ENCODE results near the gene CACNA1A.
A peak's percentile ranks its signal among the peaks of the same experiment; 100 is the strongest.
"Not testable (repeated sequence)": the region's sequence is repeated elsewhere in the genome, so short reads cannot be mapped to it uniquely, and the experiment has no call there.

Gene CACNA1A

DNA sequence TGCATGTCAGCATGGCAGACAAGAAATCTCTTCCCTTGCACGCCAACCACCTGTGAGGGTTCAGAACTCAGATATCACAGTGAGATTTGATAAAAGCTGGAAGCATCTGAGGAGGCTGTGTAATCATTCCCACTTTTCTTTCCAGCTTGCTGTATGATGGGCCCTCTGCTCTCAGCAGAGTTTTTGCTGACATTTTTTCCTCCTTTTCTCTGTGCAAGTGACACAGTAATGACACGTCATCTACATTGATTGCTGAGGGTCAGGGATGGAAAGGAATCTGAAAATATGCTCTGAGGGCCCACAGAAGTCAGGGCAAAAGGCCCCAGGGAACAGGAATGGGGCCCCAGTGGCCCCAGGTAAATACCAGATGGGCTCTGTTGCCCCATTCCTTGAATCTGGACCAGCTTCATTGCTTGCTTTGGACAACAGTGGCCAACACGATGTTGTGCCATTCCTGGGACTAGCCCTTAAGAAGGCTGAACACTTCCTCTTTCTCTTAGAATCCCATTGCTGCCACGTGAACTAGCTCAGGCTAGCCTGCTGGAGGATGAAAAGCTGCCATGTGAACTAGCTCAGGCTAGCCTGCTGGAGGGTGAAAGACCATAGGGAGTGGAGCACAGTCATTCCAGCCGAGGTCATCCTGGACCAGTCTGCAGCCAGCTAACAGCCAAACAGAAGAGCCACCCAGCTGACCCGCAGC is 68.2 kb downstream of the CACNA1A start:
- no peak for DNase-seq
- in situ Hi-C loops (cut with HindIII; ENCODE audit: low pct_ligation_motif_present, low pct_unique_long_range_greater_than_20kb, low sequenced_read_pairs), result no loop called here

DNA sequence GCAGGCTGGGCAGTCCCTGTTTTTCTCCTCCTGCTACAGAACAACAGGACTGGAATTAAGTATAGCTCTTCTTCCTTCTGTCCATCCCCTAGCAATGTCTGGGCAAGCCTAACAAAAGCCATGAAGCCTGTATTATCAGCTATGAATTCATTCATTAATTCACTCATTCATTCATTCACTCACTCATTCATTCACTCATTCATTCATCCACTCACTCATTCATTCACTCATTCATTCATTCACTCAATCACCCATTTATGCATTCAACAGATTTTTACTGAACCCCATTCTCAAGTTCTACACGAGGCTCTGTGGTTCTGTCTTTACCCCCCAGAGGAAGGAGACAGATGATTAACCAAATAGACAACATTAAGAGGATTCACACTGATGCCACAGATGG is 69.9 kb downstream of the CACNA1A start:
- no peak for DNase-seq
- in situ Hi-C loops (cut with HindIII; ENCODE audit: low pct_ligation_motif_present, low pct_unique_long_range_greater_than_20kb, low sequenced_read_pairs), result no loop called here

DNA sequence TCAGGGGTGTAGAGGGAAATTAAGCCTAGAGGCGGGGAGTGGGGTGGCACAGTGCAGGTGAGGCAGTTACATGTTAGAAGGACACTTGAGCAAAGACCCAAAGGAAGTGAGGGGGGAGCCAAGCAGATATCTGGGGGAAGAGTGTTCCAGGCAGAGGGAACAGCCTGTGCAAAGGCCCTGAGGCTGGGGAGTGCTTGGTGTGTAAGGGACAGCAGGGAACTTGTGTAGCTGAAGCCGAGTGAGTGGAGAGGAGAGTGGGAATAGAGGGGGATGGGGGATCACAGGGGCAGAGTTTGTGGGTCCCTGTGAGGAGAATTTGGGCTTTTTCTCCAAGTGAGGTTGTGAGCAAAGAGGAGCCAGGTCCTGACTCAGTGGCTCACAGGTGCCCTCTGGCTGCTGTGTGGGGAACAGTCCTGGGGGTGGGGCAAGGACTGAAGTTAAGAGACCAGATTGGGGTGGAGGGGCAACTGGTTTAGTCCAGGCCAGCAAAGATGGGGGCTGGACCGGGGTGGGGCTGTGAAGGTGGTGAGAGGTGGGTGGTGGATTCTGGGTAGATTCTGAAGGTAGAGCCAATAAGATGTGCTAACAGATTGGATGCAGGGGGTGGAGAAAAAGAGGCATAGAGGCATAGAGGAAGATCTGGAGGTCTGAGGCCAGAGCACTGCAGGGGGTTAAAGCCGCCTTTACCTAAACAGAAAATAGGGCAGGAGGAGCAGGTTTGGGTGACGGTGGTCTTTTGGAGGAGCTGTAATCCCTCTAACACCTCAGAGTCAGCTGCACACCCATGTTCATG is 75.3 kb downstream of the CACNA1A start:
- in situ Hi-C loops (cut with HindIII; ENCODE audit: low pct_ligation_motif_present, low pct_unique_long_range_greater_than_20kb, low sequenced_read_pairs), result no loop called here
- peak; percentile 51 for DNase-seq

DNA sequence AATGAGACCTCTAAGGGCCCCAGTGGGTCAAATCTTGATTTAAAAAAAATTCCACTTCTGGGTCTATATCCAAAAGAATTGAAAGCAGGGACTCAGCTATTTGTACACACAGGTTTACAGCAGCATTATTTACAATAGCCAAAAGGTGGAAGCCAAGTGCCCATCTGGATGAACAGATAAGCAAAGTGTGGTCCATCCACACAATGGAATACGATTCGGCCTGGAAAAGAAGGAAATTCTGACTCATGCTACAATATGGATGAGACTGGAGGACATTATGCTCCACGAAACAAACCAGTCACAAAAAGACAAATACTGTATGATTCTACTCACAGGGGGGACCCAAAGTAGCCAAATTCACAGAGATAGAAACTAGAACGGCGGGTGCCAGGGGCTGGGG is 76.7 kb downstream of the CACNA1A start:
- in situ Hi-C loops (cut with HindIII; ENCODE audit: low pct_ligation_motif_present, low pct_unique_long_range_greater_than_20kb, low sequenced_read_pairs), result no loop called here
- DNase-seq, result no peak

DNA sequence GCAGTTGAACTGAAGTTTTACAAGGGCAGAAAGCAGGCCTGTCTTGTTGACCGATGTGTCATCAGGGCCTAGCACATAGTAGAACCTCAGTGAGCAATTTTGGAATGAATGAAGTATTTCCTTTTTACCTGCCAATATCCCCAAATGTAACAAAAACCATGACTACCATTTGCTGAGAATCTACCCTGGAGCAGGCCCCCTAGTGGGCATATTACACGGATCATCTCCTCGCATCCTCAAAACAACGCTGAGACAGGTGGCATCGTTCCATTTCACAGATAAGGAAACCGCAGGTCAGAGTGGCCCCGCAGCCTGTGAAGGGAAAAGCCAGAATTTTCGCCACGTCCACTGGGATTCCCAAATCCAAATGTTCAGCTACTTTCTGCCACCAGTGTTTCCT is 77.9 kb downstream of the CACNA1A start:
- DNase-seq, result peak; percentile 14
- in situ Hi-C loops (cut with HindIII; ENCODE audit: low pct_ligation_motif_present, low pct_unique_long_range_greater_than_20kb, low sequenced_read_pairs), result no loop called here

DNA sequence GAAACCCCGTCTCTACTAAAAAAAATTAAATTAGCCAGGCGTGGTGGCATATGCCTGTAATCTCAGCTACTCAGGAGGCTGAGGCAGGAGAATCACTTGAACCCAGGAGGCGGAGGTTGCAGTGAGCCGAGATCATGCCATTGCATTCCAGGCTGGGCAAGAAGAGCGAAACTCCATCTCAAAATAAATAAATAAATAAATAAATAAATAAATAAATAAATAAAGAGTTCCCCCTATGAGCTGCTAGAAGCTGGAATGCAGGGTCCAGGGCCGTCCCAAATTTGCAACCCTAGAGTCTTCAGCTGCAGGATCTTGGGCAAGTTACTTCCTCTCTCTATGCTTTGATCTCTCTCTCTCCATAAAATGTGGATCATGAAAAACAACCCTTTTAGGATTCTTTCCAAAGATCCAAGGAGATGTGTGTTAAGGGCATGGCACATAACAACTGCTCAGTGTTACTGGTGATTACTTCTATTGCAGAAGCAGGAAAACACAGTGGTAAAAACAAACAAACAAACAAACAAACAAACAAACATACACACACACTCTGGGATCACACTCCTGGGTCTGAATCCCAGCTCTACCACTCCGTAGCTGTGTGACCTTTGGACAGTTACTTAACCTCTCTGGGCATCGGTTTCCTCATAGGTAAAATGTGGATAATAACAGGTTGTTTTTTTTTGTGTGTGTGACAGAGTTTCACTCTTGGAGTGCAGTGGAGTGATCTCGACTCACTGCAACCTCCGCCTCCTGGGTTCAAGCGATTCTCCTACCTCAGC is 78.8 kb downstream of the CACNA1A start:
- no peak for DNase-seq
- in situ Hi-C loops (cut with HindIII; ENCODE audit: low pct_ligation_motif_present, low pct_unique_long_range_greater_than_20kb, low sequenced_read_pairs), result no loop called here

DNA sequence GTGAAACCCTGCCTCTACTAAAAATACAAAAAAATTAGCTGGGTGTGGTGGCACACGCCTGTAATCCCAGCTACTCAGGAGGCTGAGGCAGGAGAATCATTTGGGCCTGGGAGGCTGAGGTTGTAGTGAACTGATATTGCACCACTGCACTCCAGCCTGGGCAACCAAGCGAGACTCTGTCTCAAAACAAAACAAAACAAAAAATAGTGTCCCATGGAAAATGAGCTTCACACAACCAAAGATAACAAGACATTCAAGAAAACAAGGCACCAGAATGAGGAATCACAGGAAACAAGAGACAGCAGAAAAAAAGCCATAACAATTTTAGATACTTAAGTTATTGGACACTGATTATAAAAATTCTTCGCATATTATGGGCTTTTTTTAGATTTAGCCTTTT is 80.4 kb downstream of the CACNA1A start:
- in situ Hi-C loops (cut with HindIII; ENCODE audit: low pct_ligation_motif_present, low pct_unique_long_range_greater_than_20kb, low sequenced_read_pairs); DNase-seq: not testable (repeated sequence)

DNA sequence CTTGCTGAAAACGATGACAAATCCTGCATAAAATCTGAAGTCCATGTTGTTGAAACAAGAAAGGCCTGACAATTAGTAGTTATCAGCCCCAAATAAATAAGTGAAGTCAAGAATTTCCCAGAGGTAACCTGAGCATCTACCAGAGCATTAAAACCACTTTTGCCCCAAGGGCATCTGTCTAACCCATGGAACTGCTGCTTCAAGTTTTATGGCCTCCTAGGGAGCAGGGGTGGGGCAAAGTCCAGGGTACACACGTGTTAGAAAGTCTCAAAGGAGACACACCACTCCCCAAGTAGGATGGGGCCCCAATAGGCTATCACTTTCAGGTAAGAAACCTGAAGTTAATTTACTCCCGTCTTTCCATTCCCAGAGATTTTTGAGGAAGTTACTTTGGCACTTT is 81.1 kb downstream of the CACNA1A start:
- no peak for DNase-seq
- in situ Hi-C loops (cut with HindIII; ENCODE audit: low pct_ligation_motif_present, low pct_unique_long_range_greater_than_20kb, low sequenced_read_pairs), result no loop called here

DNA sequence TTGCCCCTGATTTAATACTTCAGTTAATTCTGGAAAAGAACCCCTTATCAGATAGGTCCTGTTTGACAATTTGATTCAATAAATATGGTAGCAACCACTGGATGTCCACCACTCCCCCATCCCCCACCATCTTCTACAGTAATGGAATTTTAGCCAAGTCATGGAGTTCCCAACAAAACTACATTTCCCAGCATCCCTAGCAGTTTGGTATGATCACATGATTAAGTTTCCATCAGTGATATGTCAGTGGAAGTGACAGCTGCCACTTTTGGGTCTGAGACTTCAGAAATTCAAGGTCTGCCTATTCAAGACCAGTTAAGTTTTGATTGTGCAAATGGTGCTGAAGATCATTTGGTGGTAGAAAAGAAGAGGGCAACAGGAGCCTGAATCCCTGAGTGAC is 85.5 kb downstream of the CACNA1A start:
- DNase-seq, result no peak
- in situ Hi-C loops (cut with HindIII; ENCODE audit: low pct_ligation_motif_present, low pct_unique_long_range_greater_than_20kb, low sequenced_read_pairs), result no loop called here

DNA sequence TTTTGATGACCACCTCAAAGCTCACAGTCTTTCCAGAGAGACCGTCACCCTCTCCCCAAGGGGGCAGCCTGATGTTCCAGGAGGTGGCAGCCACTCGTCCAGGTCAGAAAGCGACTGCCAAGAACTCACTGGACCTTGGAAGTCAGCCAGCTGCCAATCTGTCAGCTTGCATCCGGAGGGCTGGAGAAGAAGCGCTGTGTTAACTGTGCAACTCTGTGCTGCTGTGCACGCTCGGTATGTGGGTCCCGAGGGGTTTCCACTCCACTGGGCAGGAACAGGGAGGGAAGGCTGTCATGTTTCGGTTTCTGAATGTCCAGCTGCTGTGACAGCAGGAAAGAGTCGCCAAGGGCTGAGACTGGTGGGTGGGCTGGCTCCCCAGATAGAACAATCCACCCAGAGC is 89.2 kb downstream of the CACNA1A start:
- in situ Hi-C loops (cut with HindIII; ENCODE audit: low pct_ligation_motif_present, low pct_unique_long_range_greater_than_20kb, low sequenced_read_pairs), result no loop called here
- DNase-seq, result no peak

DNA sequence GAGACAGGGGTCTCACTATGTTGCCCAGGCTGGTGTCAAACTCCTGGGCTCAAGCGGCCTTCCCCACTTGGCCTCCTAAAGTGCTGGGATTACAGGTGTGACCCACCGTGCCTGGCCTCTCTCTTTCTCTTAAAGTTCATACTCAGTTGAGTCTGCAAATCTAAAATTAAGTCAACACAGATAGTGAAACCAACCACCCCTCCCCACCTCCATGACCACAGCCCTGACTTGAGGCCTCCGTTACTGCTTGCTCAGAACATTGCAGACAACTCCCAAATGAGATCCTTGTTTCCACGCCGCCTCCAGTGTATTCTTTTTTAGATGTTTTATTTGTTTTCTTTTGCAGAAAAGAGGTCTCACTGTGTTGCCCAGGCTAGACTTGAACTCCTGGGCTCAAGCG is 94.4 kb downstream of the CACNA1A start:
- in situ Hi-C loops (cut with HindIII; ENCODE audit: low pct_ligation_motif_present, low pct_unique_long_range_greater_than_20kb, low sequenced_read_pairs), result no loop called here
- DNase-seq, result no peak

DNA sequence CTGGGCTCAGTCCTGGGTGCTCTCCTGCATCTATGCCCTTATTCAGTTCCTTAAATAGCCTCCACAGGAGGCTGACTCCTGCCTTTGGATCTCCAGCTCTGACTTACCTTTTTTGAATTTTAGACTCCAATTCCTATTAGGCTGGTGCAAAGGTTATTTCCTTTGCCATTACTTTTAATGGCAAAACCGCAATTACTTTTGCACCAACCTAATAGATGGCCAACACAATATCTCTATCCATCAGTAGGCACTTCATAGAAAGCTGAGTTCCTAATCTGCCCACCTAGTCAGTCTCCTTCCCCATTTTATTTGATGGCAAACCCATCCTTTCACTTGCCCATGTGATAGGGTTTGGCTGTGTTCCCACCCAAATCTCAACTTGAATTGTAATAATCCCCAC is 95.3 kb downstream of the CACNA1A start:
- DNase-seq, result no peak
- in situ Hi-C loops (cut with HindIII; ENCODE audit: low pct_ligation_motif_present, low pct_unique_long_range_greater_than_20kb, low sequenced_read_pairs), result no loop called here

DNA sequence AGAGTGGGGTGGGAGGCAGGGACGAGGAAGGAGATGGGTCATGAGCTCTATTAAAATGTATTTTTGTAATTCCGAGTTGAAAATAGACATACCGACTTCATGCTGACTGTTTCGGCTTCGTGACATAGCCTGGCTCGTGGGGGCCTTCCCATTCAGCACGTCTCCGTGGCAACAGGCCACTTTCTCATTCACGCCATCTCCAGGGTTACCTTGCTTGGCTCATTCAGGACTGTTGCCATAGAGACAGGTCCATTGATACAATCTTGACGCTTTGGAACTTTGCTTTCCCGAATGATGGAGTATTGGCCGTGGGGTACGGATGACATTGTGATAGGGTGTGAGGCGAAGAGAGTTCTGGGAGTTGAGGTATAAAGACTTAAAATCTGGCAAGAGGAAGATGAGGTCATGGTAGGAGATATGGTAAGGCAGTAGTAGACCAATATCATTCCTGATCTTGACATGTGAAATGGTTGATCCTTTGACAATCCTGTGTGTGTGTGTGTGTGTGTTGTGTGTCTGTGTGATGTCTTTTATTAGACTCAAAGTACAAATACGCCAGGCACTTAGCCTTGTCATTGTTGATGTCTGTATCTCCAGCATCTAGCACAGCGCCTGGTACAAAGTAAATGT is 97.3 kb downstream of the CACNA1A start:
- in situ Hi-C loops (cut with HindIII; ENCODE audit: low pct_ligation_motif_present, low pct_unique_long_range_greater_than_20kb, low sequenced_read_pairs), result no loop called here
- no peak for DNase-seq

DNA sequence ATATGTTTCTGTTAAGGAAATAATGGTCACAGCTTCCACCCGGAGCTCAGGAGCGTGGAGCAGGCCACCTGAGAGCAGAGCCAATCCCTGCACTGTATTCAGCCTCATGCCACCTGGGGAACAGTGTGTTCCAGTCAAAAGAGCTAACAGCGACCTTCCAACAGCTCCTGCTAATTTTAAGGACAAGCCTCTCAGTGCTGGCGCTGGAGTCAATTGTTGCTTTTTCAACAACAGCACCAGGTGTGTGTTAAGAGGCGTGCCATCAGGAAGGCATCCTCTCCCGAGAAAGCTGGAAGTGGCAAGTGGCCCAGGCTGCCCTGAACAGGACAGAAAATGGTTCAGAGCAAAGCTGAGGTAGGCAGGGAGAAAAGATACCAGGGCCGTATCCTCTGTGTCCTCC is 102.0 kb downstream of the CACNA1A start:
- no peak for DNase-seq

DNA sequence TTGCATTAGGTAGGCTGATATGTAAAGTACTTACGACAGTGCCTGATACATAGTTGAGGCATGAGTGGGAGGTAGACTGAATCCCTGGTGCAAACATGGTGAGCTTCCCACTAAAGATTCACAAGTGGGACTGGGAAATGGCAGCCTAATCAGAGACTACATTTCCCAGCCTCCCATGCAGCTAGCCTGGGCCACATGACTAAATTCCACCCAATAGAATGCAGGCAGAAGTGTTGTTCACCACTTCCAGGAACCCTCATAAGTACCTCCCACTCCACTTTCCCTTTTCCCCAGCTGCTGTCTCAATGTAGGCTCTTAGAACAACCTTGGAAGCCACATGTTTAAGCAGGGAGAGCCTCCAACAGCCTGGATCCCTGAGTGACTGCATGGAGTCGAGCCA is 104.9 kb downstream of the CACNA1A start:
- in situ Hi-C loops (cut with HindIII; ENCODE audit: low pct_ligation_motif_present, low pct_unique_long_range_greater_than_20kb, low sequenced_read_pairs), result no loop called here
- DNase-seq, result peak; percentile 57

More for the DNA sequence above, 102.0 kb downstream of the CACNA1A start:
- in situ Hi-C loops (cut with HindIII; ENCODE audit: low pct_ligation_motif_present, low pct_unique_long_range_greater_than_20kb, low sequenced_read_pairs), result no loop called here

DNA sequence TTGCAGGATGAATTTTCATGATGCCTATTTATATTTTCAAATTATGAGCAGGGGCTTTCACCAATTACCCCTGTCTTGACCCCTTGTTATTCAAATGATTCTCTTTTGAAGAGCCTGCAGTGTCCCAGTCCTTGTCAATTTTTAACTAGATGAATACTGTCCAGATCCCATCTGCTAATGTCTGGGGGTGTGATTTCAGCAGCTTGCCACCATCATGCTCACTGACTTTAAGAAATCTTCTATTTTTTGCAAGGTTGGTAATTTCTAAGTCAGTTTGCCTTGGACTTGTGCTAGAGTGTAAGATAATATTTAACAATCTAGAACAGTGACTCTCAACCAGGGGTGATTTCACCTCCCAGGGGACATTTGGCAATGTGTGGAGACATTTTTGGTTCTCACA is 106.0 kb downstream of the CACNA1A start:
- peak; percentile 26 for DNase-seq
- in situ Hi-C loops (cut with HindIII; ENCODE audit: low pct_ligation_motif_present, low pct_unique_long_range_greater_than_20kb, low sequenced_read_pairs), result no loop called here

DNA sequence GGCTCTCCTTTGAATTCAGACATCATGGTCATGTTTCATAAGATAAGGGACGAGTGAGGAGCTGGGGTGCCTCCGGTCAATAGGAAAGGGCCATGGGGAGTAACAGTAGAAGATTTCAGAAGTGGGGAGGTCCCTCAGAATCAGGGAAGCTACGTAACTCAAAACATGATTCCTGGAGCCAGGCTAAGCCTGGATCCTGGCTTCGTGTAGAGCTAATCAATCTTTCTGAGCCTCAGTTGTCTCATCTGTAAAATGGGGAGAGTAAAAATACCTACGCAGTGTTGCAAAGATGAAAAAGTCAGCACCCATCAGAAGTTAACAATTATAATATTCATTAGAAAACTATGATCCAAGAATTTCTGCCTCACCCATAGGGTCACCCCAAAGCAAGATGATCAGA is 106.5 kb downstream of the CACNA1A start:
- in situ Hi-C loops (cut with HindIII; ENCODE audit: low pct_ligation_motif_present, low pct_unique_long_range_greater_than_20kb, low sequenced_read_pairs), result no loop called here
- no peak for DNase-seq

DNA sequence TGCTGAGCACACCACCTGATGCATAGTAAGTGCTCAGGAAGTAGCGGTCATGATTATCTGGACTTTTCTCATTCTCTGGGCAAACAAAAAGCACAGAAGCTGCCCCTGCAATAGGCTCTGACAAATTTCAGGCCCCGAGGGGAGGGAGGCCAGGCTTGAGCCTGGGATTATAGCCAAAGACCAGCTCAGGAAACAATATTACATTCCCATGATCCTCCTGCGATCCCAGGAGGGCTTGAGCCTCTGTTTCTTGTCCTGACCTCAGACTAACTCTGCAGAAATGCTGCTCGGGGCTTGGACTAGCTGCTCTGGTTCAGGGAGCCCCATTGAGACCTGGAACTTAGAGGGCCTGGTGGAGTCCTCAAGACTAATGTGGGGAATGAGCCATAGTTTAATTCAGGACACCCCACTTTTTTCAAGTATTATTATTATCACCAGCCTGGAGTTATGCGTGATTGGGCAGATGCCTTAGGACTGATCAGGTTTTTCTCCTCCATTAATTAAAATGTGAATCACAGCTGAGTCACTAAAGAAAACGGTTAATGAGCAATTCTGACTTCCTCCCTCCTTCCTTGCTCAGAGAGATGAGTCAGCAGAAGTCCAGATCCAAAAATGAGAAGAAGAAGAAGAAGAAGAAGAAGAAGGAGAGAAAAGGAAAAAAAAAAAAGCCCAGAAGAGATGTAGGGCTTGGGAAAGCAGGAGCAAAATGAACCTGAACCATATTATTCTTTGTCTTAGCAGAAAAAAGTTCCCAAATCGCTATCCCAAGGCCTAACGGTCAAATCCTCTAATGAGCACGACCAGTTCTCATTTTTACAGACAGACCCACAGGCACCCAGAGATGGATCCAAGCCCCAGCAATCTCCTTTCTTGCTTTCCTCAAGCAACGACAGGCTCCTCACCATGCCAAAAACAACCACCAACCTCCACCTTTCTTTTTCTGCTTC is 107.2 kb downstream of the CACNA1A start:
- peak; percentile 32 for DNase-seq
- in situ Hi-C loops (cut with HindIII; ENCODE audit: low pct_ligation_motif_present, low pct_unique_long_range_greater_than_20kb, low sequenced_read_pairs), result no loop called here

All from ACHN (cell line).